ENCODE results near the gene MYMK.

- TF ChIP-seq, protein P1, sequence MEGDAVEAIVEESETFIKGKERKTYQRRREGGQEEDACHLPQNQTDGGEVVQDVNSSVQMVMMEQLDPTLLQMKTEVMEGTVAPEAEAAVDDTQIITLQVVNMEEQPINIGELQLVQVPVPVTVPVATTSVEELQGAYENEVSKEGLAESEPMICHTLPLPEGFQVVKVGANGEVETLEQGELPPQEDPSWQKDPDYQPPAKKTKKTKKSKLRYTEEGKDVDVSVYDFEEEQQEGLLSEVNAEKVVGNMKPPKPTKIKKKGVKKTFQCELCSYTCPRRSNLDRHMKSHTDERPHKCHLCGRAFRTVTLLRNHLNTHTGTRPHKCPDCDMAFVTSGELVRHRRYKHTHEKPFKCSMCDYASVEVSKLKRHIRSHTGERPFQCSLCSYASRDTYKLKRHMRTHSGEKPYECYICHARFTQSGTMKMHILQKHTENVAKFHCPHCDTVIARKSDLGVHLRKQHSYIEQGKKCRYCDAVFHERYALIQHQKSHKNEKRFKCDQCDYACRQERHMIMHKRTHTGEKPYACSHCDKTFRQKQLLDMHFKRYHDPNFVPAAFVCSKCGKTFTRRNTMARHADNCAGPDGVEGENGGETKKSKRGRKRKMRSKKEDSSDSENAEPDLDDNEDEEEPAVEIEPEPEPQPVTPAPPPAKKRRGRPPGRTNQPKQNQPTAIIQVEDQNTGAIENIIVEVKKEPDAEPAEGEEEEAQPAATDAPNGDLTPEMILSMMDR (IDR thresholded peaks at IDR 0.05; ENCODE audit: low read depth, low read length): no peak
- no peak for TF ChIP-seq EZH2phosphoT487 (IDR thresholded peaks at IDR 0.05; ENCODE audit: low read depth)
Observed at GRCh38 chr9:133522073-133522910, 2.5 kb downstream of the MYMK start.
